T-helper 9 cell (primary cell): Measurements from ENCODE around the gene RAB3A.

Source experiments
- DNase-seq: peaks from one replicate; pipeline ENCODE4 v3.0.0-alpha.2; 2020
- total RNA-seq, 2 donors: gene quantifications; one replicate each; lab custom pipeline; 2026; lab: John Stamatoyannopoulos, UW

RAB3A gene, protein sequence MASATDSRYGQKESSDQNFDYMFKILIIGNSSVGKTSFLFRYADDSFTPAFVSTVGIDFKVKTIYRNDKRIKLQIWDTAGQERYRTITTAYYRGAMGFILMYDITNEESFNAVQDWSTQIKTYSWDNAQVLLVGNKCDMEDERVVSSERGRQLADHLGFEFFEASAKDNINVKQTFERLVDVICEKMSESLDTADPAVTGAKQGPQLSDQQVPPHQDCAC
- total RNA-seq, result 0.63 to 5.3 reads per million in 2 donors

DNA sequence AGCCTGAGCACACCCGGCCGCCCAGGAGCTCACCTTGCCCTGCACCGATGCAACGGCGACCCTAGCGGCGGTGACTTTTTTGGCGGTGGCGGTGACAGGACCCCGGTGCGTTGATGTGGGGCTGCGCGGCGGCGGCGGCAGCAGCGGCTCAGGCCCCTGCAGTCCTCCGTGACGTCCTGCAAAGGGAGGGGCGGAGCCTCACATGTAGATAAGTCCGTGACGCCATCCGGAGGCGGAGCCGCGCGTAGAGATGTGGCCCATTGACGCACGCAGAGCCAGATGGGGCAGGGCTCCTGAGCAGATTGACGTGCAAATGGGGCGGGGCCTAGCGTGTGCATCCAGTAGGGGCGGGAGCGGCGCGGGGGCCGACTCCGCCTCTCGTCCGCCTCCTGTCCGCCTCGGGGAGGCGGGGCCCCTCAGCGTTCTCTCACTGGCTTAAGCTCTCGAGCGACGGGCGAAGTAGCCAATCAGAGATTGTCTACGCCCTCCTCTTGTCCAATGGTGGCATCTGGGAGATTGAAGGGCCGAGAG lies at the start of gene RAB3A:
Gene RAB3A (minus strand): TSS at position 180 of the 531 bp plus-strand sequence. CDS start 1,302 bp downstream, outside the sequence.
- peak; percentile 99 for DNase-seq

DNA sequence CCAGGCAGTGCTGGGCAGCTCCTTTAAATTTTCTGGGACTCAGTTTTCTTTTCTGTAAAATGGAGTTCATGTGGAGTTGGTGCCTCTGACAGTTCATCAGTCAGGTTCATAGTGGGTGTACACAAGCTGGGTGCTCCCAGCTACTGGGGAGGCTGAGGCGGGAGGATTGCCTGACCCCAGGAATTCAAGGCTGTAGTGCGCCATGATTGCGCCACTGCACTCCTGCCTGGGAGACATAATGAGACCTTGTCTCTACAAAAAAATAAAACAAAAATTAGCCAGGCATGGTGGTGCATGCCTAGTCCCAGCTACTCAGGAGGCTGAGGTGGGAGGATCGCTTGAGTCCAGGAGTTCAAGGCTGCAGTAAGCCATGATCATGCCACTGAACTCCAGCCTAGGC lies 49.3 kb upstream of the RAB3A start:
- no peak for DNase-seq

DNA sequence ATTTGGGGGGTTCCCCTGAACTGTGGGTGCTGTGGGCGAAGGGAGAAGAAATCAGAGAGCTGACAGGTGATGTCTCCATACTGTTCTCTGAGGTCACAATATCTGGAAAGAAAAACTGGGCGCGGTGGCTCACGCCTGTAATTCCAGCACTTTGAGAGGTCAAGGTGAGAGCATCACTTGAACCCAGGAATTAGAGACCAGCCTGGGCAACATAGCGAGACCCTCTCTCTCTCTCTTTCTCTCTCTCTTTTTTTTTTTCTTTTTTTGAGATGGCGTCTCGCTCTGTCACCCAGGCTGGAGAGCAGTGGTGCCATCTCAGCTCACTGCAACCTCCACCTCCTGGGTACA lies 48.5 kb upstream of the RAB3A start:
- DNase-seq, result no peak

DNA sequence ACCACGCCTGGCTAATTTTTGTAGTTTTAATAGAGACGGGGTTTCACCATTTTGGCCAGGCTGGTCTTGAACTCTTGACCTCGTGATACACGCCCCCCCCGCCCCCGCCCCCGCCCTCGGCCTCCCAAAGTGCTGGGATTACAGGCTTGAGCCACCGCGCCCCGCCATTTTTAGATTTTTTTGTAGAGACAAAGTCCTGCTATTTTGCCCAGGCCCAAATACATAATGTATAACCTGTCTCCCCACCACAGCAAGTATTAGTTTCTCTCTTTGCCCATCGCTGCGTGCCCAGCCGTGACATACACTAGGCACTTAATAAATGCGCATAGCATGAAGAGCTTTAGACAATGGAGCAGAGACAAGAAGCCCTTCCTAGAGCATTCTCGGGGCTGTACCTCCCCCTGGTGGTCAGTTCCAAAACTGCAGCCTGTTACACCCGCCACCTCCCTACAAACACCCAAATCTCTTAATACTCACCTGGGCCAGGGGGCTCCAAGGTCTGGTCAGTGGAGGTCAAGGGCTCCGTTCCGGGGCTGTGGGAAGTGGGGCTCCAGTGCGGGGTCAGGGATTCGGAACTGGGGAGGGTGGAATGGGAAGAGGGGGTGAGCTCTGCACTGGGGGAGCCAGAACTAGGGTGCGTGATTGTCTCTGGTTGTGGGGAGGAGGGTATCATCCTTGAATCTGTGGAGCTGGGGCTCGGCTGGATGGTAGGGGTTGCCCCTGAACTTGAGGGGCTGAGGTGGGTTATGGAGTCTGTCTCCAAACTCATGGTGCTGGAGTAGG lies 47.9 kb upstream of the RAB3A start:
- peak; percentile 80 for DNase-seq

DNA sequence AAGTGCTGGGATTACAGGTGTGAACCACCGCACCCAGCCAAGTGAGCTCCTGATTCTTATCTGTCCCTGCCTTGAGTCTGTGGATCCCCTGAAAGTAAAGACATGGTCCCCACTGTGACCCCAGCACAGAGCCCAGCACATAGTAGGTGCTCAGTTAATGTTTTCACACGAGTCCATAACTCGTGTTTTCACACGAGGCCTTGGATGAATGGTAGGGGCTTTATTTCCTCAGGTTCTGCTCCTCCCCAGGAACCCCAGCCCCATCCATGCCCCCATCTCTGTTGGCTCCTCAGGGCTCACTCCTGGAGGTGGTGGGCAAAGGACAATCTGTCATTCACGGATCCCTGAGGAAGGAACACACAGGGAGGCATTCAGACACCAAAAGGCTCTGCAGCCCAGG lies 46.0 kb upstream of the RAB3A start:
- DNase-seq, result no peak

DNA sequence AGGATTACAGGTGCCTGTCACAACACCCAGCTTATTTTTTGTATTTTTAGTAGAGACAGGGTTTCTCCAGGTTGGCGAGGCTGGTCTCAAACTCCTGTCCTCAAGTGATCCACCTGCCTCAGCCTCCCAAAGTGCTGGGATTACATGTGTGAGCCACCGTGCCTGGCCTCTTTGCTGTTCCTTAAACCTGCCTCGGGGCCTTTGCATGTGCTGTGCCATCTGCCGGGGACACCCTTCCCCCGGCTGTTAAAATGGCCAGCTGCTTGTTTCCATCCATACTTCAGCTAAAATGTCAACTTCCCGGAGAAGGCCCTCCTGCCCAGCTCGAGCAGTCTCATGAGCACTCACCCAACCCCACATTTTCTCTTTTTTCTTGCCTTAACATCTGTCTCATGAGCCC lies 41.5 kb upstream of the RAB3A start:
- no peak for DNase-seq

DNA sequence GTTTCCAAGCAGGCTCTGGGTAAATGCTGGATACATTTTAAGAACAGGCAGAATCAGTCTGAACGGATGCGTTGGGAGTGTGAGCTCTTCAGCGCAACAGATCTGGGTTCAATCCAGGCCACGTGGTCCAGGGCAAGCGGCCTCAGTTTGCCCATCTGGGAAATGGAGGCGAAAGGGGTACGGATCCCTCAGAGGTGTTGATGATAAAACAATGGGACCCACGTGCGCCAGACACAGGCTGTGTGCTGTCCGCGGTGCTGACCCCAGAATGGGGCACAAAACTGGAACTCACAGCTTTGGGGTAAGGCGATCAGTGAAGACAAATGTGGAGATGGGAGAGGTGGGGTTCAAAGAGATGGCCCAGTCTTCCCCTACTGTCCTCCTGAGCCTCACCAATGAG lies 35.5 kb upstream of the RAB3A start:
- no peak for DNase-seq

DNA sequence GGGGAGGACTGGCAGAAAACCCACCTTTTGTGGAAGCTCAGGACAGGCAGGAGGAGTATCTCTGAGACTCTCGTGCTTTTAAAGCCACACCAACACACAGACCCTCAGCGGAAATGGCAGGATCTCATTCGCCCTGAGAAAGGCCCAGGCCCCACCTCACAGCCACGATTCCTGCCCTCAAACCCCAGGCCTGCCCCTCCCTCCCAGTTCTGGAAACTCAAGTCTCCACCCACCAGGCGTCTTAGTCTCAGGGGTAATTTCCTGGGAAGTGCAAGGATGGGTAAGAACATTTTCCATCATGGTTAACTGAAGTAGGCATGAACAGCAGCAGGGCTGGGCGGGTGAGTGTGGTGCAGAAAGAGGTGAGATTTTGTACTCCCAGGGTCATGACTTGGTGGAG lies 30.4 kb upstream of the RAB3A start:
- DNase-seq, result no peak

DNA sequence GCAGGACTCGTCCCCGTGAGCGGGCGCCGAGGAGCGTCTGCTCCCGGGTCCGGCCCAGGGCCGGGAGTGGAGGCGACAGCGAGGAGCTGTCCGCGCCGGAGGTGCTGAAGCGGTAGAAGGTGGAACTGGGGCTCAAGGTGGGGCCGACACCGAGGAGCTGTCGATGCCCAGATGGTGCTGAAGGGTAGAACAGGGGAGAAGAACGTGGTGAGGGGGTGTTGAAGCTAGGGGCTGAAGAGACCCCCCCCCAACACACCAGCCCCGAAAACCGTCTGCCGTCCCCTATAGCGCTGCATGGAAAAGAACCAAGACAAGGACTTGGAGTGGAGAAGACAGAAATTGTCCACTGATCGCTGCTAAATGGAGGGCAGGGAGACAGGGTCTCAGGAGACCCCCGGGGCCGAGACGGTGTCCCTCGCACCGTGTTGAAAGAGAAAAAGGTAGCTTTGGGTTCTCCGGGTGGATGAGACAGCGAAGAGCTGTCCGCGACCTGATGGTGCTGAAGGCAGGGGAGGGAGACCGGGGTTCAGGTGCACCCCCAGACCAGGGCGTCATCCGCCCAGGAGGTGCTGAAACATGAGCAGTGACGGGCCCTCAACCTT lies 29.5 kb upstream of the RAB3A start:
- DNase-seq, result peak; percentile 38

DNA sequence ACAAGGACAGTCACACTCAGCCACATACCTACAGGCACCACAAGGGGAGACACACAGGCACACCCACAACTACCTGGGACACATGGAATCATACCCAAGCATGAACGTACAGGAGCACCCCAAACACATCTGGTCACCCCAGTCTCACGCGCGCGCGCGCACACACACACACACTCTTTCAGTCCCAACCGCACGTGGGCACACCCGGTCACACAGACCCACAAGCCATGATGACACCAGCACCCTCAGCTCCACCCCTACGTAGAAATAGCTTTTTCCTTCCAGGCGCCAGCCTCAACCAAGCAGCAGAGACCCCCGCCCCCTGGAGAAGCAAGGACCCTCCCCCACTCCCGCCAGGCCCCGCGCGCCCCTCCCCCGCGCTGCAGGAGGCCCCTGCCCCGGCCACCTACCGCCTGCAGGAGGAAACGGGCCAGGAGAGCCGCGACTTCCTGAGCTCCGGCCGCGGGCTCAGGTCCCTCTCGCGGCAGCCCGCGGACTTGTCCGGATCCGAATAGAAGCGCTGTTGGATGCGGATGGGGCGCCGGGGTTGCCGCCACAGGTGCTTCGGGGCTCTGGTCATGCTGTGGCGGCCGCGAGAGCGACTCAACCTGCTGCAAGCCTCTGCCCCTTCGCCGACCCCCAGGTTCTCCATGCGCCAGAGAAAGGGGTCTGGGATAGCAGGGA lies 28.8 kb upstream of the RAB3A start:
- DNase-seq, result no peak

DNA sequence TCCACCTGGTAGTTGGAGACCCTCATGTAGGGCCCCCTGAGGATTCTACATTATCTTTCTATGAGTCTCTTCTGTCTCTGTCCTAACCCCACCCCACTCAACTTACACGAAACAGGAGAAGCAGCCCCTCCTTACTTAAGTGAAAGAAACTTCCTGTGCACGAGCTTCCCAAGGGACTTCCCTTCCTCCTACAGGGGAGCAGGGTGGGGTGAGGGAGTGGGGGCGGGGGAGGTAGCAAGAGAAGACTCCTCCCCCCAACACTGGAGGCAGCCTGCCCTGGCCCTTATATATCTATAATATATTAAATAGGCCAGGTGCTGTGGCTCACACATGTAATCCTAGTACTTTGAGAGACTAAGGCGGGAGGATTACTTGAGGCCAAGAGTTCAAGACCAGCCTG lies 27.9 kb upstream of the RAB3A start:
- DNase-seq, result no peak

DNA sequence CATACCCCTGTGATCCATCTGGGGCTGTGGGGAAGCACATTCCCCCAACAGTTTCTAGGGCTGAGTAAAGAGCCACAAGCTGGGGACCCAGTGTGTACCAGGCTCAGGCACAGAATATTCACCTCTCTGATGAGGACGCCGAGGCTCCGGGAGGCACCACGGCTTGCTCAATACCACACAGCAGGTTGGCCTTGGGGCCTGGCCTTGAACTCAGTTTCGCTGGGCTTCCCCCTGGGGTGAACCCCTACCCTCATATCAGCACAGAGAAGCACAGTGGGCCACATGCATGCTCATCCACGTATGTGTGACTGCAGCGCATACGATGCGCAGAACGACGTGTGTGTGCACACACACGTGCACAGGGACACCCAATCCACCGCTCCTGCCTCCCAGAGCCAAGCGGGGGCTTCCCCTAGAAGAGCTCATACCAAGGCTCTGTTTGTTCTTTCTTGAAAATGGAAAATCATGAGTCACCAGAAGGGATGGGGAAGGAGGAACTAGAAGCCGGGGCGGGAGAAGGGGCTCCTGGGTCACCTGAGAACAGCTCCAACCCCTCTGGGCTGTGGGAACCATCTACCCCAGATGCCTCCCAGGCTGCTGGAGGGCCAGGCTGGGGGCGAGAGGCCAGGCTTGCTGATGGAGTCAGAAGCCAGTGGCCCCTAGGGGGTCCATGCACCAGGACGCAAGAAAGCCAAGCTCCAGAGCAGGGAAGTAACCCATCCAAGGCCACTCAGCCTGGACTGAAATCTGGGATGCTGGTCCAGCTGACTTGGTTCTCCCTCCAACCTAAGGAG lies 27.3 kb upstream of the RAB3A start:
- no peak for DNase-seq

DNA sequence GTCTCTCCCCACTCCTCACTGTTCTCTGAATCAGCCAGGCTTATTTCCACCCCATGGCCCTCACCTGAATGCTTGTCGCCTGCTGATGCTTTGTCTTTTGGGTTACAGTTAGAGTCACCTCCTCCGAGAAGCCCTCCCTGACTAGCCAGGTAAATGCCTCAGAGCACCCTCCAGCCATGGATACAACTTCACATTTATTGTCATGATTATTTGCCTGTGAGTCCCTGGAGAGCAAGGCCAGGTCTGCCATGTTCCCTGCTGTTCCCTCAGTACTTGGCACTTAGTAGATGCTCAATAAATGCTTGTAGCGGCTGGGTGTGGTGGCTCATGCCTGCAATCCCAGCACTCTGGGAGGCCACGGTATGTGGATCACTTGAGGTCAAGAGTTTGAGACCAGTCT lies 26.1 kb upstream of the RAB3A start:
- no peak for DNase-seq

DNA sequence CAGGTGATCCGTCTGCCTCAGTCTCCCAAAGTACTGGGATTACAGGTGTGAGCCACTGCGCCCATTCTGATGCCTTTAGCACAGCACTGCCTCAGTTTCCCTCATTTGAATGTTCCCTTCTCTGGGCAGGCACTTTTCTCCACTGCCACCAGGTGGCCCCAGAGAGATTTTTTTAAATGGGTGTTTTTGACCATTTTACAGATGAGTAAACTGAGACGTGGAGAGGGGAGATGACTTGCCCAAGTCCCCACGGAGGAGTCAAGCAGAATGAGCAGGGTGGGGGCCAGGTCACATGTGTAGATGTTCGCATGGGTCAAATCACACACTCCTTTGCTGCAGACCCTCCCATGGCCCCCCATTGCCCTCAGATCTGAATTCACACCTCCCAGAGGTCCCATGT lies 25.6 kb upstream of the RAB3A start:
- DNase-seq, result no peak

DNA sequence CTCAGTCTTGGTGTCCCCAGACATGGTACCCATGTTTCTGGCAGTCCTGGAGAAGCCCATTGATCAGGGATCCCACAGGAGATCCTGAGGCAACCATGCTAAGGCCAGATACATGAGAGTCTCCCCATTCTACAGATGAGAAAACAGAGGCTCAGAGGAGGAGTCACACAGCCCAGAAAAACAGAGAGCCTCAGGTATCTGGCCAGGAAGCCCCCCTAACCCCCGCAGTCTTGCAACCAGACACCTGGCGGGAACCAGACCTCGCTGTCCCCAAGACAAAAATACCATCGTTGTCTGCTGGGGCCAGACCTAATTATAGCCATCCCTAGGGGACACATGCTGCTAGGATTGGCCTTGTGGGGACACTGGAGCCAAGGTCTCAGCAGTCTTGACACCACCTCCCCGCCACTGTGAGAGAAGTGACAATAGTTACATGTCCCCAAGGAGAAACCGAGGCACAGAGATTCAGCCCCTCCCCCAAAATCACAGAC lies 24.0 kb upstream of the RAB3A start:
- no peak for DNase-seq

DNA sequence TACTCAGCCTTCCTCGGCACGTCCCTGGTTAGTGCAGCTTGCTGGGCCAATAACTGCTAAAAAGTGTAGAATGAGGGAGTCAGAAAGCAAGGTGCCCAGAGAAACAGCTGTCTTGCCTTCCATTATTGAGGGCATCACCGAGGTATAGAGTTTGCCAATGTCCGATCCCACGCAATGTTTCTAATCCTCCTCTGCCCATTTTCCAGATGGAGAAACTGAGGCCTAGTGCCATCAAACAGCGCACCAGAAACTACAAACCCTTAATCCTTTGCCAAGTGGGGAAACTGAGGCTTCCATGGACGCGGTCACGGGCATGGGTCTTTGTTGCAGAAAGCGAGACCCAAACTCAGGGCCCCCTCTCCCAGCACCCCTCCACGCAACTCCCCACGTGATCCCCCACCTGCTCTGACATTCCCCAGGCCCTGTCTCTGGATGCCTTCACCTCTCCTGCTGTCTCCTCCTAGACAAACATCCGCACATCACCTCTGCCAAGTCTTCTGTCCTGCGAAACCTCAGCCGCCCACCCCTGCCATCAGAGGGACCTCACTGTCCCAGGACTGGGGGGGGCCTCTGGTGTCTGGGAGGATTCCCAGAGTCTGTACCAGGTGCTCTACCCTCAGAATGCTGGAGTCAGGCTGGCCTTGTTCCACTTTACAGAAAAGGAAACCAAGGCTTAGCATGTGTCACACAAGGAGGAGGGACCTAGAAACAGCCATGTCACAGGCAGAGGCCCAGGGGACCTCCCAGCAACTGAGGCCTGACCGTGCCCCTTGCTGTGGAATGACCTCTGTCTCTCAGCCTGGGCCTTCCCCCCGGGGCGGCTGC lies 23.3 kb upstream of the RAB3A start:
- no peak for DNase-seq

DNA sequence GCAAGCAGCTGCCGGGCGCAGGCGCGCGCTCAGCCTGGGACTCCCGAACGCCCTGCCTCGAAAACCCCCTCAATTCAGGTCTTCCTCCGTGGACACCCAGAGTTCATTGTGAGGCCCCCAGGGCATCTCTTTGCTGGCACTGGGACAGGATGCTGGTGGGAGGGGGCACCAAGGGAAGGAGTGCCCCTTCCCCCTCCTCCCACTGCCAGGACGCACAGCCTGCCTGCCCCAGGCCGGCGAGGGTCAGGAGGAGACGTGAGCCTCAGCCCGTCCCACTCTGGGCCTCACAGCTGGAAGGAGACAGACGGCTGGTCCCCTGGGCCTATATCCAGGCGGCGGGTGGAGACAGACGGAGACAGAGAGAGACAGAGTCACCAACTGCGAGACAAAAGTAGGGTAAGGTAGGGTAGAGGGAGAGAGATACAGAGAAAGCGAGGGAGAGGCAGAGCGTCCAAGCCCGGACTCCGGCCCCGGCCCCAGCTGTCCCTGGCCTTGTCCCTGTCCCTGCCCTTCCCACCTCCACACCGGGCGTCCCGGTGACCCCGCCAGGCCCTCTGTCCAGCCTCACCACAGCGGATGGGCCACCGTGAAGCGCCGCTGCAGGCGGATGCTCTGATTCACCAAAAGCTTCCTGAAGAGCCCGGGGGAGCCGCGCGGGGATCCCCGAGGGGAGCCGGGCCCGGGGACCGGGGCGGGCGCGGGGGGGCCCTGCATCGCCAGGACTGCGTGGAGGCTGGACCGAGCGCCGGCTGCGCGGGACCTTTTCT lies 22.0 kb upstream of the RAB3A start, which contains the start of gene PDE4C:
Gene PDE4C (minus strand): TSS at position 737 of the 767 bp plus-strand sequence. CDS start 23 bp downstream, at position 714.
- no peak for DNase-seq

DNA sequence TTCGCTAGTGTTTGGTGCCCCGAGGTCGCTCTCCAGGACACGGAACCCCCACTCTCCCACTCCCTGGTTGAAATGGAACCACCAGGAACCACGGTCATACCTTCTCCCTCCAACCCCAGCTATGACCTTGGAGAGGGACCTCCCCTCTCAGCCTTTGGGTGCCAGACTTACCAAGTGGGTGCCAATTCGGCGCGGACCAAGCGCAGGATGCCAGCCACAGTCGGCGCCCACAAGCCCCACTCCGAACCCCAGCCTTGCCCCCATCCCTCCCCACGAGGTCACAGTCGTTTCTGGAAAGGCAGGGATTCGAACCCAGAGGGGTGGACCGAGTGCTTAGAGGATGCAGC lies 21.5 kb upstream of the RAB3A start:
- no peak for DNase-seq

DNA sequence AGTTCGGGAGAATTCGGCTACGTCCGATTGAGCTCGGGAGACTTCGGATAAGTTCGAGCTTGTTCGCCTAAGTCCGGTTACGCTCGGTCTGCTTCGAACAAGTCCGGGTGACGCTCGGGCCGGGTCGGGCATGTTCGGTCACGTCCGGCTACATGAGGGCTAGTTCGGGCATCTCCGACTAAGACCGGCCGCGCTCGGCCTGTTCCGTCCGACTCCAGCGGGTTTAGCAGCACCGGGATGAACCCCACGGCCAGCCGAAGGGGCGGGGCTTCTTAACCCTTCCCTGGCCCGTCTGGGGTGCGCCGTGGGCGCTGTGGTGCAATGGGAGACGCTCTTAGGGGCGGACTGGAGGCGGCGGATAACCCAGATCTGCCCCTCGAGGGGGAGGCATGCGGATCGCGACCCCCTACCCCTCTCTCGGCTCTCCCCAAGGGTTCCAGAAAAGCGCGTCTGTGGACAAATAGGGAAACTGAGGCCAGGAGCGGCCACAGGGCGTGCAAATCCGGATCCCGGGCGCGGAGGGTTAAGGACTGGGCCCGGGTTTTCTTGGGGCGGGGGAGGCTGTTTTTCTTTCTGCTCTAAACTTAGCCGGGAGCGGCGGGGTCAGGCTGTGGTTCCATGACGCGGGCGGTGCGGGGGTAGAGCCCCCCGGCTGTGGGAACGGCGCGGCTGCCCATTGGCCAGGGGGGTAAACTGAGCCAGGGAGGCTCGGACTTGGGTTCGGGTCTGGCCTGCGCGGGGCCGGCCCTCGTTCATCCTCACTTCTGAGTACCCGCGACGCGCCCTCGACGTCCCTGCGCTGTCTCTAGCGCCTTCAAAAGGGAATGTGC lies 20.9 kb upstream of the RAB3A start:
- DNase-seq, result peak; percentile 63
